ENCODE data around the gene SPOCK1. TPM values are rescaled to one million over a fixed set of nuclear protein-coding genes. Genes with fewer than 3 reads are reported as not detected.

SPOCK1 gene
- total RNA-seq, 1 donor from 2014 or later: 8.4 TPM

DNA sequence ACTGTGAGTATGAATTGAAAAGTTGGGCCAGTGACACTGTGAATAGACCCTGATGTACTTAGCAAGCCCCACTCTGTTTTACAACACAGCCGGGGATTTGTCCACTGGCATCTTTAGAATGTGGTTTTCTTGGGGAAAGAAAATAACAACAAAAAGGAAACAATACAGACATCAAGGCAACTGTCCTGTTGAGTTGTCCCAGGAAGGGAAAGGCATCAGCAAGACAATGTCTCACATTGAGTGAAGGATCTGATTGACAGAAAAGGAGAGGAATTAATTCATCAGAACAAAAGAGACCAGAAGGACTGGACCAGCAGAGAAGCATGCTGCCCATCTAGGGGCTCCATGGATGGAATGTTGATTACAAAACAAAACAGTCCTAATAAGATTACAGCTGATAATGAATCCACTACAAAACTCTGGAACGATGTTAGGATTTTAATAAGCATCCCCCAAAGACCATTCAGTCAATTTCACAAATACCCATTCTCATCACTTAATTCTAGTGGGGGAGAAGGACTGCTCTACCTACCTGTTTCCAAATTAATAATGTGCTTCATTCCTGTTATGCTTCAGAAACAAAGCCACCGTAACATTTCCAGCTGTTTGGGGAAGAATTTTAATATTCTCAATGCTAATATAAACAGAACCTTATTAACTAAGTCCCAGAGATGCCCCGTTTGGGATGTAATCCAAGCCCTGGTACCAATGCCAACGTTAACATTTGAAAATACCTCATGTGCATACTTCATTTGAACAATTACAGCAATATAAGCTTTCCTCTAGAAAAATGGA is 298.0 kb downstream of the SPOCK1 start:
- no peak overlapping the region for H3K4me3 ChIP-seq
- peaks cover 33% of the 10 kb centered on the region for H3K27me3 ChIP-seq (ENCODE audit: low read depth)
- intact Hi-C loops (cut with DNase I): no loop called here
- H3K9me3 ChIP-seq: no peaks in the 10 kb centered on the region
- peaks cover 8% of the 10 kb centered on the region for H3K4me1 ChIP-seq
- no peaks in the 10 kb centered on the region for H3K36me3 ChIP-seq
- ATAC-seq (no peak), DNase-seq (no peak)
- TF ChIP-seq, protein P1, sequence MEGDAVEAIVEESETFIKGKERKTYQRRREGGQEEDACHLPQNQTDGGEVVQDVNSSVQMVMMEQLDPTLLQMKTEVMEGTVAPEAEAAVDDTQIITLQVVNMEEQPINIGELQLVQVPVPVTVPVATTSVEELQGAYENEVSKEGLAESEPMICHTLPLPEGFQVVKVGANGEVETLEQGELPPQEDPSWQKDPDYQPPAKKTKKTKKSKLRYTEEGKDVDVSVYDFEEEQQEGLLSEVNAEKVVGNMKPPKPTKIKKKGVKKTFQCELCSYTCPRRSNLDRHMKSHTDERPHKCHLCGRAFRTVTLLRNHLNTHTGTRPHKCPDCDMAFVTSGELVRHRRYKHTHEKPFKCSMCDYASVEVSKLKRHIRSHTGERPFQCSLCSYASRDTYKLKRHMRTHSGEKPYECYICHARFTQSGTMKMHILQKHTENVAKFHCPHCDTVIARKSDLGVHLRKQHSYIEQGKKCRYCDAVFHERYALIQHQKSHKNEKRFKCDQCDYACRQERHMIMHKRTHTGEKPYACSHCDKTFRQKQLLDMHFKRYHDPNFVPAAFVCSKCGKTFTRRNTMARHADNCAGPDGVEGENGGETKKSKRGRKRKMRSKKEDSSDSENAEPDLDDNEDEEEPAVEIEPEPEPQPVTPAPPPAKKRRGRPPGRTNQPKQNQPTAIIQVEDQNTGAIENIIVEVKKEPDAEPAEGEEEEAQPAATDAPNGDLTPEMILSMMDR (IDR thresholded peaks at IDR 0.05): no peak
- H3K27ac ChIP-seq: no peak overlapping the region

DNA sequence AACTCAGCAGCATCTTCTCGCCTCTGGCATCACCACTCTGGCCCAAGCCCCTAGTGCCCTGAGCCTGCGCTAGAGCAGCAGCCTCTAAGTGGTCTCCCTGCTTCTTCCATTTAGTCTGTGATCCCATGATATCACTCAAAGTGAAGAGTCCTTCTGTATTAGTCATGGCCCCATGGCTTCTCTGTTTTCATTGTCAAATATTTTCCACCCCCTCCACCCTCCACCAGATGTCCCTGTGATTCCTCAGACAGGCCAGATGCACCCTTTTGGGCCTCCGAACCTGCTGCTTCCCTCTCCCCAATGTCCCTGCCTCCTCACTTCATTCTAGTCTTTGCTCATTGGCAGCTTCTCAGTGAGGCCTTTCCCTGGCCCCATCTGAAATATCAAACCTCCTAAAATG is 299.2 kb downstream of the SPOCK1 start:
- H3K4me1 ChIP-seq: no peaks in the 10 kb centered on the region
- H3K27me3 ChIP-seq (ENCODE audit: low read depth): peaks cover 39% of the 10 kb centered on the region
- no peak for ATAC-seq
- intact Hi-C loops (cut with DNase I): no loop called here
- H3K27ac ChIP-seq: no peak overlapping the region
- no peak overlapping the region for H3K4me3 ChIP-seq
- H3K36me3 ChIP-seq: no peaks in the 10 kb centered on the region
- H3K9me3 ChIP-seq: no peaks in the 10 kb centered on the region
- TF ChIP-seq, protein P1 (IDR thresholded peaks at IDR 0.05): no peak
- no peak for DNase-seq

DNA sequence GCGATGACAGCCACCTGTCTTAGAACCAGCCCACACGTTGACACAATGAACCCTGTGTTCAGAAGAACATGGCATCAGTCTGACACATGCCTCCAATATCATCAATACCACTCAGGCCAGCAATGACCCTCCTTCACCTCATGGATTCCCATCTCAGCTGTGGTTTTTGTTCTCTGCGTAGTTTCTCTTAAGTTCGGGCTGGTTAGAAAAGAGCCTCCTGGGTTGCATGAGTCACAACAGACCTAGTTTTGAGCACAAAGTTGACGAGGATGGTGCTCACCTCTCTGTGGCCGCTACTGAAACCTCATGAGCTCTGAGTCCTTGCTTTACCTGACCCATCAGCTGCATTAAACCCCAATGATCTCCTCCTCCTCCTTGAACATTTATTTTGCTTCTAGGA is 299.9 kb downstream of the SPOCK1 start:
- Histone ChIP-seq H3K36me3 (no peaks in the 10 kb centered on the region), H3K4me3 (no peak overlapping the region), H3K27me3 (ENCODE audit: low read depth) (peaks cover 39% of the 10 kb centered on the region), H3K27ac (no peak overlapping the region), H3K9me3 (no peaks in the 10 kb centered on the region), H3K4me1 (no peaks in the 10 kb centered on the region)
- ATAC-seq: no peak
- TF ChIP-seq, protein P1 (IDR thresholded peaks at IDR 0.05): no peak
- no peak for DNase-seq
- intact Hi-C loops (cut with DNase I): no loop called here

DNA sequence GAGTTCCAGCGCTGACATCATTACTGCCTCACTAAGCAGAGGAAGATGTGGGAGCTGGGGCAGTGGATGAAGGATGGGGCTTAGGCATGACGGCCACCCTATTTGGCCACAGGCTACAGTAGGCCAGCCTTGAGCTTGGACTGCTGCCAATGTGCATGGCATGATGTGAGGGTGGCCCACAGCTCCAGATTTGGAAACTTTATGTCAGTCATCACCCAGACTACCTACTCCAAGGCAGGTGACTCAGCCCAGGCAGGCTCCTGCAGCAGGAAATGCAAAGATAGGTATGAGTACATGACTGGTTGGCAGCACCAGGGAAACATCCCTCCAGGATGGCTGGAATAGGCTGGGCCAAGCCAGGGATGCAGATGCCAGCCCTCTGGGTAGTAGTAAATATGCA is 303.6 kb downstream of the SPOCK1 start:
- no peaks in the 10 kb centered on the region for H3K4me1 ChIP-seq
- ATAC-seq (no peak), DNase-seq (no peak)
- H3K9me3 ChIP-seq: no peaks in the 10 kb centered on the region
- TF ChIP-seq, protein P1 (IDR thresholded peaks at IDR 0.05): no peak
- H3K36me3 ChIP-seq: no peaks in the 10 kb centered on the region
- intact Hi-C loops (cut with DNase I): no loop called here
- no peak overlapping the region for H3K27ac ChIP-seq
- H3K27me3 ChIP-seq (ENCODE audit: low read depth): peaks cover 17% of the 10 kb centered on the region
- no peak overlapping the region for H3K4me3 ChIP-seq

DNA sequence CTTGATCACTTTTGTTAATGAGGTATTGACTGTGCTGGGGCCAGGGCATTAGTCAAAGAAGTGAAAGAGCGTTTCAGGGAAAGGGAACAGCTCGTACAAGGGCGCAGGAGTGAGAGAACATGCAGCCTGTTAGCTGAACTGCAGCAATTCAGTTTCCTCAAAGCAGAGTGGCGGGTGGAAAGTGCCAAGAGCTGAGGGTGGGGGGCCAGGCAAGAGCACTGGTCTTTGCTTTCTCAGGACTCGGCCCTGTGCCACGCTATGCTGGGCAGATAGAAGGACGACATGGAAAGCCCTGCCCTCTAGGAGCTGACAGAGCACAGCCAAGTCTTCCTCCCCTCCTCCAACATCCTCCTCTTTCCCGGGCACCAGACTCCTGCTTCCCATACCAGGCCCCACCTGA is 304.8 kb downstream of the SPOCK1 start:
- Histone ChIP-seq H3K4me3 (no peak overlapping the region), H3K36me3 (no peaks in the 10 kb centered on the region), H3K27me3 (ENCODE audit: low read depth) (peaks cover 14% of the 10 kb centered on the region), H3K4me1 (no peaks in the 10 kb centered on the region), H3K9me3 (no peaks in the 10 kb centered on the region), H3K27ac (no peak overlapping the region)
- DNase-seq: no peak
- intact Hi-C loops (cut with DNase I): no loop called here
- TF ChIP-seq, protein P1 (IDR thresholded peaks at IDR 0.05): no peak
- ATAC-seq: no peak

All from lower lobe of right lung (tissue), 2 donors.